Placental epithelial cell (primary cell): ENCODE data around the gene RIBC1. TPM values are rescaled to one million over a fixed set of nuclear protein-coding genes. Genes with fewer than 3 reads are reported as not detected.

Experiments
- small RNA-seq: library from RNA; depleted of rRNA; stranded (forward); fragments of <200 nt; gene quantifications from one replicate; pipeline ENCODE3, GENCODE V24; 2012
- total RNA-seq: library from RNA; depleted of rRNA; stranded (reverse); fragments of >200 nt; gene quantifications from 2 replicates; pipeline ENCODE4 v1.2.3, GENCODE V29; 2012

Gene RIBC1
- total RNA-seq: 1.6 TPM in 1 of 2 replicates, not detected in the other

DNA sequence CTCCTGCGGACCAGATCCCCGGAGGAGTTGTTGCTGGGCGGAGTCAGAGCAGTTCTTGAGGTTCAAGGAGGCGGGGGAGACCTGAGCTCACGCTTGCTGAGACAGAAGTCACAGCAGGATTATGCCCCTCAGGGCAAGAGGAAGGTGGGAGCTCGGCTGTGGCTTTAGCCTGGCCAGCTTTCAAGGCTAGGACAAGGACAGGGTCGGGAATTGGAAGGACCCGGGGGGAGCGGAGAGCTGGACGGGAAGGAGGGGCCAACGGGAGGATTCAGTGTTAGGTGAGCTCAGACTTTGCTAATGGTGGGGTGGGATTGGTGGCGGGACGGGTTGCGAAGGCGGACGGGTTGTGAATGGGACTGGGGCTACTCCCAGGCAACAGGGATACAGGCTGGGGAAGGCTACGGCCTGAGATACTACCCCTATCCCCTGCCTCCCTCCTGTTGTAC, at the start of gene RIBC1:
TSS of gene RIBC1 (plus strand) at position 13 of the 446 bp plus-strand sequence. CDS start 3,404 bp downstream, outside the sequence.

DNA sequence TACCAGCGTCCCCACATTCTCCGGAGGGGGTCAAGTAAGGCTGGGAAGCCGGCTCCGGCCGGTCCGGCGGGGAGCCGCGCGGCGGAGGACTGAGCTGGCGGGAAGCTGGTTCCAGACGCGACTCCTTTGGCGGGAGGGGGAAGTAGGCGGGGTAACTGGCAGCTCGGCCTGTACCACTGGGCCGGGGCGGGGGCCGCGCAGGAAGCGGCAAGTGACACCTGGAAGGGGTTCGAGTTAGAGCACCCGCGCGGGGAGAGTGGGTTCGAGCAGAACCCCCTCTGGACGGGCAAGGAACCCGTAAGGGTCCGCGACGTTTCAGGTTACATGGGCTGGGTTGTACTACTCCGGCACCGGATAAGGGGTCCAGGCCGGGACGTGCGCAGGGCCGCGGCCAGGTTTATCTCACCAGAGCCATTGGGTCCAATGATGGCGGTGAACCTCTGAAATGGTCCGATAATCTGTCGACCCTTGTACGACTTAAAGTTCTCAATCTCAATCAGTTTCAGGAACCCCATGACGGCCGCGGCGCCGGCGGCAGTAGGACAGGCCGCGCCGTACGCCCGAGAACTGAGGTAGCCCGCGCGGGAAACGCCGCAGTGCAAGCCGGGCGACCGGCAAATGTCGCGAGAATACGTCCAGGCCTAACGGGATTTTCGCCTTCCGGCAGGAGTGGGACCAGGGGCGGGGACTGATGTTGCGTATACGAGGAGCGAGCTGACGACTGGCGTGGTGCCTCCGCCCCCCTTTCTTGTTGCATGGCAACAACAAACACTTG, 400 bp upstream of the RIBC1 start, which contains the start of gene SMC1A:
TSS of gene SMC1A (minus strand) at position 569 of the 775 bp plus-strand sequence. CDS start at position 515, 54 bp downstream.

DNA sequence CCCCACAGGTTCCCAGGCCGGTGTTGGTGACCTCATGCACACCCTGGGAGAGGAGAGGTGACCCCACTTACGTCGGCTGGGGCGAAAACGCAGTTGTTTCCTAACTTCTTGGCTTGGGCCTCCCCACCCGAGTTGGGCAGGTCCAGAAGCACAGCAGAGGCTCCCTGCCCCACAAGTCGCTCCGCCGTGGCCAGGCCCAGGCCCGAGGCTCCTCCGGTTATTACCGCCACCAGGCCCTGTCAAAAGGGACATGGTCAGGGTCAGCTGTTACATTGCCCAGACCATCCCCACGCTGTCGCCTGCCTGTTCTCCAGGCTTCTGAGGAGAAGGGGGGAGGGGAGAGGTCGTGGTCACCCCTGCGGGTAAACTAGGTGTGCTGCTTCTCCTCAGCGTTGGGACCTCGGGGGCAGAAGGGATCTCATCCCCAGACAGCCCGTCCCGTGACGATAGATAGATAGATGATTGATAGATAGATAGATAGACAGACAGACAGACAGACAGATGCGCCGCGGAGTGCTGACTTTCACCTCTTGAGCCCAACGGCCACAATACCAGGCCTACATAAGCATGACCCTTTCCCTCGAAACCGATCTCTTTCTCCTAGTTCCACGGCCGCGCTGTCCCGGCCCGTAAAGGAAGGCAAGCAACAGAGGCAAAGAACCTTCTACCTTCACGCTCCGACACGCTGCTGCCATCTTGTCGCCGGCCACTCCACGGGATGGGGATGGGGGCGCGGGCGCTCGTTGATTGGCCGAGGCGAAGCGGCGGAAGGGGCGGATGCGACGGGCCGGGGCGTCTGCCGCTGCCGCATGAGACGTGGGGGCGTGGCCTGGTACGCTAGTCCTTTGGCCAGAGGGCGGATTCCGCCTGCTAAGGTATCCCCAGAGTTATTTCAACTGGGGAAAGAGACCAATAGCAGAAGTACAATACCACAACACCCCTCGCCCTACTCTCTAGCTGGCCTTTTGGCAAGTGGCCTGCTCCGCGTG, 11.3 kb downstream of the RIBC1 start, which contains the start of gene HSD17B10:
TSS of gene HSD17B10 (minus strand) at position 720 of the 989 bp plus-strand sequence. CDS start at position 695, 25 bp downstream.

Small RNA genes within 50 kb of the gene (small RNA-seq; reads per million reads assigned to genes)
- gene MIR6857 (0.12 reads per million), gene VTRNA3-1P (0.26 reads per million)

Other genes with a start within 250 kb of the RIBC1 start
- gene KDM5C, start 197.7 kb upstream of the RIBC1 start, total RNA-seq: 150 and 168 TPM in 2 replicates
- gene IQSEC2, start 141.3 kb upstream of the RIBC1 start, total RNA-seq: 7.9 and 9.7 TPM in 2 replicates
- gene SMC1A, start 219 bp upstream of the RIBC1 start, total RNA-seq: 18.4 and 23.6 TPM in 2 replicates
- 45.9 and 89.7 TPM in 2 replicates for gene HSD17B10, start 11.5 kb downstream of the RIBC1 start, total RNA-seq